ENCODE measurements around the gene CCDC148. TPM values are rescaled to one million over a fixed set of nuclear protein-coding genes. Genes with fewer than 3 reads are reported as not detected.
"Not testable (repeated sequence)": the region's sequence is repeated elsewhere in the genome, so short reads cannot be mapped to it uniquely, and the experiment has no call there.

CCDC148 gene
- total and polyA plus RNA-seq, 2 experiments from 2014 or later: 1.2 to 1.8 TPM

DNA sequence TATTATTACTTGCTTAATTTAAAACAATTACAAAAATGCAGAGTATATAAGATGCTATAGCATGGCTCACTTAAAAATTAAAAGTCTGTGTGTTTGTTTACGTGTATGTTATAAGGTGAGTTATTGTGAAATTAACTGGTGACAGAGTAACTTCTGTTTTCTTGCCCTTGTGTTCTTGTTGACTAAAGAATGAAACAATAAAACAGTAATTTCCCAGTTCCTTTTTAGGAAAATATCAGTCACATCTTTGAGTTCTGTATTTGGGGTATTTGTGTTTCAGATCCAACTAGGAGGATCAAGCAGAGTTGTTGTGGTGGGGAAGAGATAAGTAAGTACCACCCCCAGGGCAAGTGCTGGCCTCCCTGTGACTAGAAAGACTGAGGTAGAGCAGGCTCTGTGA, 143.6 kb downstream of the CCDC148 start (continued):
- TF ChIP-seq, protein P1, sequence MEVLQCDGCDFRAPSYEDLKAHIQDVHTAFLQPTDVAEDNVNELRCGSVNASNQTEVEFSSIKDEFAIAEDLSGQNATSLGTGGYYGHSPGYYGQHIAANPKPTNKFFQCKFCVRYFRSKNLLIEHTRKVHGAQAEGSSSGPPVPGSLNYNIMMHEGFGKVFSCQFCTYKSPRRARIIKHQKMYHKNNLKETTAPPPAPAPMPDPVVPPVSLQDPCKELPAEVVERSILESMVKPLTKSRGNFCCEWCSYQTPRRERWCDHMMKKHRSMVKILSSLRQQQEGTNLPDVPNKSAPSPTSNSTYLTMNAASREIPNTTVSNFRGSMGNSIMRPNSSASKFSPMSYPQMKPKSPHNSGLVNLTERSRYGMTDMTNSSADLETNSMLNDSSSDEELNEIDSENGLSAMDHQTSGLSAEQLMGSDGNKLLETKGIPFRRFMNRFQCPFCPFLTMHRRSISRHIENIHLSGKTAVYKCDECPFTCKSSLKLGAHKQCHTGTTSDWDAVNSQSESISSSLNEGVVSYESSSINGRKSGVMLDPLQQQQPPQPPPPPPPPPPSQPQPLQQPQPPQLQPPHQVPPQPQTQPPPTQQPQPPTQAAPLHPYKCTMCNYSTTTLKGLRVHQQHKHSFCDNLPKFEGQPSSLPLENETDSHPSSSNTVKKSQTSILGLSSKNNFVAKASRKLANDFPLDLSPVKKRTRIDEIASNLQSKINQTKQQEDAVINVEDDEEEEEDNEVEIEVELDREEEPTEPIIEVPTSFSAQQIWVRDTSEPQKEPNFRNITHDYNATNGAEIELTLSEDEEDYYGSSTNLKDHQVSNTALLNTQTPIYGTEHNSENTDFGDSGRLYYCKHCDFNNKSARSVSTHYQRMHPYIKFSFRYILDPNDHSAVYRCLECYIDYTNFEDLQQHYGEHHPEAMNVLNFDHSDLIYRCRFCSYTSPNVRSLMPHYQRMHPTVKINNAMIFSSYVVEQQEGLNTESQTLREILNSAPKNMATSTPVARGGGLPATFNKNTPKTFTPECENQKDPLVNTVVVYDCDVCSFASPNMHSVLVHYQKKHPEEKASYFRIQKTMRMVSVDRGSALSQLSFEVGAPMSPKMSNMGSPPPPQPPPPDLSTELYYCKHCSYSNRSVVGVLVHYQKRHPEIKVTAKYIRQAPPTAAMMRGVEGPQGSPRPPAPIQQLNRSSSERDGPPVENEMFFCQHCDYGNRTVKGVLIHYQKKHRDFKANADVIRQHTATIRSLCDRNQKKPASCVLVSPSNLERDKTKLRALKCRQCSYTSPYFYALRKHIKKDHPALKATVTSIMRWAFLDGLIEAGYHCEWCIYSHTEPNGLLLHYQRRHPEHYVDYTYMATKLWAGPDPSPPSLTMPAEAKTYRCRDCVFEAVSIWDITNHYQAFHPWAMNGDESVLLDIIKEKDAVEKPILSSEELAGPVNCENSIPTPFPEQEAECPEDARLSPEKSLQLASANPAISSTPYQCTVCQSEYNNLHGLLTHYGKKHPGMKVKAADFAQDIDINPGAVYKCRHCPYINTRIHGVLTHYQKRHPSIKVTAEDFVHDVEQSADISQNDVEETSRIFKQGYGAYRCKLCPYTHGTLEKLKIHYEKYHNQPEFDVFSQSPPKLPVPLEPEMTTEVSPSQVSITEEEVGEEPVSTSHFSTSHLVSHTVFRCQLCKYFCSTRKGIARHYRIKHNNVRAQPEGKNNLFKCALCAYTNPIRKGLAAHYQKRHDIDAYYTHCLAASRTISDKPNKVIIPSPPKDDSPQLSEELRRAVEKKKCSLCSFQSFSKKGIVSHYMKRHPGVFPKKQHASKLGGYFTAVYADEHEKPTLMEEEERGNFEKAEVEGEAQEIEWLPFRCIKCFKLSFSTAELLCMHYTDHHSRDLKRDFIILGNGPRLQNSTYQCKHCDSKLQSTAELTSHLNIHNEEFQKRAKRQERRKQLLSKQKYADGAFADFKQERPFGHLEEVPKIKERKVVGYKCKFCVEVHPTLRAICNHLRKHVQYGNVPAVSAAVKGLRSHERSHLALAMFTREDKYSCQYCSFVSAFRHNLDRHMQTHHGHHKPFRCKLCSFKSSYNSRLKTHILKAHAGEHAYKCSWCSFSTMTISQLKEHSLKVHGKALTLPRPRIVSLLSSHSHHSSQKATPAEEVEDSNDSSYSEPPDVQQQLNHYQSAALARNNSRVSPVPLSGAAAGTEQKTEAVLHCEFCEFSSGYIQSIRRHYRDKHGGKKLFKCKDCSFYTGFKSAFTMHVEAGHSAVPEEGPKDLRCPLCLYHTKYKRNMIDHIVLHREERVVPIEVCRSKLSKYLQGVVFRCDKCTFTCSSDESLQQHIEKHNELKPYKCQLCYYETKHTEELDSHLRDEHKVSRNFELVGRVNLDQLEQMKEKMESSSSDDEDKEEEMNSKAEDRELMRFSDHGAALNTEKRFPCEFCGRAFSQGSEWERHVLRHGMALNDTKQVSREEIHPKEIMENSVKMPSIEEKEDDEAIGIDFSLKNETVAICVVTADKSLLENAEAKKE (CRISPR knock-in tag; IDR thresholded peaks at IDR 0.05): no peak
- TF ChIP-seq POLR2AphosphoS5 (IDR thresholded peaks at IDR 0.05; ENCODE audit: low read depth) (no peak), NANOG (IDR thresholded peaks at IDR 0.05; ENCODE audit: borderline replicate concordance) (no peak), EZH2 (IDR thresholded peaks at IDR 0.05; ENCODE audit: low read depth, unreplicated experiment) (no peak), JUNB (IDR thresholded peaks at IDR 0.05; ENCODE audit: unreplicated experiment) (no peak)

DNA sequence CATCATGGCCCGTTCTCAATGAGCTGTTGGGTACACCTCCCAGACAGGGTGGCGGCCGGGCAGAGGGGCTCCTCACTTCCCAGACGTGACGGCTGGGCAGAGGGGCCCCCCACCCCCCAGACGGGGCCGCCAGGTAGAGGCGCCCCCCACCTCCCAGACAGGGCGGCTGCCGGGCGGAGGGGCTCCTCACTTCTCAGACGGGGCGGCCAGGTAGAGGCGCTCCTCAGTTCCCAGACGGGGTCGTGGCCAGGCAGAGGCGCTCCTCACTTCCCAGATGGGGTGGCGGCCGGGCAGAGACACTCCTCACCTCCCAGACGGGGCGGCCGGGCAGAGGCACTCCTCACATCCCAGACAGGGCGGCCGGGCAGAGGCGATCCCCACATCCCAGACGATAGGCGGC, 146.1 kb downstream of the CCDC148 start:
- H3K9me3 Mint-ChIP-seq: peaks cover 12% of the 10 kb centered on the region
- not testable (repeated sequence) for H3K4me1 Mint-ChIP-seq; H3K27me3 Mint-ChIP-seq (ENCODE audit: insufficient read depth, low read depth, poor library complexity)

DNA sequence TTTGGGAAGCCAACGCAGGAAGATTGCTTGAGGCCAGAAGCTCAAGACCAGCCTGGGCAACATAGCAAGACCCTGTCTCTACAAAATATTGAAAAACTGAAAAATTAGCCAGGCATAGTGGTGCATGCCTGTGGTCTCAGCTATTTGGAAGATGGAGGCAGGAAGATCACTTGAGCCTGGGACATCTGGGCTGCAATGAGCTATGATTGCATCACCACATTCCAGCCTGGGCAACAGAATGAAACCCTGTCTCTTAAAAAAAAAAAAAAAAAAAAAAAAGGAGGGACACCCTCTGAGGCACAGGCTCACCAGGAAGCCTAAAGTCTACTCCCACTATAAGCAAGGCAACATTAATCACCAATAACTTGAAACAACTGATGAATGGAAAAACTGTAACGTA, 151.1 kb downstream of the CCDC148 start:
- Mint-ChIP-seq H3K27me3 (ENCODE audit: insufficient read depth, low read depth, poor library complexity) (peaks cover 3% of the 10 kb centered on the region), H3K9me3 (no peaks in the 10 kb centered on the region; the same call in 1 of the 3 replicates), H3K4me1 (no peaks in the 10 kb centered on the region), H3K4me3 (no peak overlapping the region), H3K27ac (no peak overlapping the region), H3K36me3 (ENCODE audit: low read depth) (no peaks in the 10 kb centered on the region; the same call in 2 of the 3 replicates)
- no peak overlapping the region for H3K4me3 ChIP-seq
- no peaks in the 10 kb centered on the region for H4K20me1 ChIP-seq (replicated peaks; ENCODE audit: insufficient read depth)
- DNase-seq (ENCODE audit: low spot score) (no peak), ATAC-seq (no peak)
- H3K4me2 ChIP-seq: no peak overlapping the region
- no peak overlapping the region for H3K27ac ChIP-seq (ENCODE audit: low read depth)
- no peaks in the 10 kb centered on the region for H3K27me3 ChIP-seq (ENCODE audit: insufficient read depth)
- H3K4me1 ChIP-seq (ENCODE audit: insufficient read depth): no peaks in the 10 kb centered on the region
- H3K79me2 ChIP-seq (replicated peaks; ENCODE audit: insufficient read depth): no peaks in the 10 kb centered on the region
- no peak for TF ChIP-seq NANOG (IDR thresholded peaks at IDR 0.05; ENCODE audit: borderline replicate concordance)
- no peak for TF ChIP-seq JUNB (IDR thresholded peaks at IDR 0.05; ENCODE audit: unreplicated experiment)
- TF ChIP-seq STAT1 (IDR thresholded peaks at IDR 0.05; ENCODE audit: unreplicated experiment): no peak
- TF ChIP-seq CREB1 (CRISPR knock-in tag; IDR thresholded peaks at IDR 0.05; ENCODE audit: low read depth): no peak
- TF ChIP-seq POLR2AphosphoS5 (IDR thresholded peaks at IDR 0.05; ENCODE audit: low read depth): no peak
- no peak for TF ChIP-seq EZH2phosphoT487 (IDR thresholded peaks at IDR 0.05; ENCODE audit: unreplicated experiment)
- H3K9me2 ChIP-seq (ENCODE audit: insufficient read depth): peaks cover 5% of the 10 kb centered on the region
- H3K36me3 ChIP-seq (ENCODE audit: insufficient read depth): no peaks in the 10 kb centered on the region
- no peak overlapping the region for H2AFZ ChIP-seq
- no peaks in the 10 kb centered on the region for H3F3A ChIP-seq (replicated peaks; ENCODE audit: low read depth)

More for the DNA sequence above, 146.1 kb downstream of the CCDC148 start:
- not testable (repeated sequence) for H3K36me3 ChIP-seq (ENCODE audit: insufficient read depth); H3K27ac ChIP-seq (ENCODE audit: low read depth); H2AFZ ChIP-seq; H3K4me2 ChIP-seq; H3K4me3 Mint-ChIP-seq; H4K20me1 ChIP-seq (replicated peaks; ENCODE audit: insufficient read depth); H3F3A ChIP-seq (replicated peaks; ENCODE audit: low read depth); H3K27ac Mint-ChIP-seq; H3K4me1 ChIP-seq (ENCODE audit: insufficient read depth); H3K27me3 ChIP-seq (ENCODE audit: insufficient read depth); DNase-seq (ENCODE audit: low spot score); H3K9me2 ChIP-seq (ENCODE audit: insufficient read depth); H3K4me3 ChIP-seq; ATAC-seq; H3K79me2 ChIP-seq (replicated peaks; ENCODE audit: insufficient read depth)
- H3K36me3 Mint-ChIP-seq (ENCODE audit: low read depth): peaks cover 11% of the 10 kb centered on the region; the same call in 2 of the 3 replicates

Data from GM23338 (cell line).